CD4-positive, alpha-beta memory T cell (primary cell): ENCODE measurements around the gene FLAD1. TPM values are rescaled to one million over a fixed set of nuclear protein-coding genes. Genes with fewer than 3 reads are reported as not detected.

Experiments used
- CTCF ChIA-PET: fragments of 350-600 bp; sonication (Branson Sonifier 250); formaldehyde crosslinking; loops from one replicate; lab custom pipeline; 2021; ENCODE audit warnings: inconsistent platforms; ENCODE audit not compliant: partially characterized antibody; lab: Charles Lee
- POLR2A ChIA-PET: fragments of 350-600 bp; sonication (Branson Sonifier 250); formaldehyde crosslinking; loops from one replicate; lab custom pipeline; 2021; ENCODE audit not compliant: partially characterized antibody; lab: Charles Lee
- DNase-seq, 5 donors: peaks; one replicate each; pipeline versions ENCODE4 v3.0.0 to v3.0.0-alpha.2; 2020 to 2022; ENCODE audit warnings: mixed read lengths in 1 of 5
- H3K27ac ChIP-seq: one replicate; pipeline ENCODE4 v1.7.0; 2013; ENCODE audit warnings: low read depth, low read length
- H3K27me3 ChIP-seq: 2 replicates; pipeline ENCODE4 v1.7.0; 2013; ENCODE audit warnings: mild to moderate bottlenecking, low read length, moderate library complexity; ENCODE audit not compliant: insufficient read depth
- H3K36me3 ChIP-seq: 2 replicates; pipeline ENCODE4 v1.7.0; 2013; ENCODE audit warnings: mild to moderate bottlenecking, low read length, moderate library complexity; ENCODE audit not compliant: insufficient read depth
- H3K4me1 ChIP-seq: 2 replicates; pipeline ENCODE4 v1.7.0; 2013; ENCODE audit warnings: mild to moderate bottlenecking, low read length, moderate library complexity; ENCODE audit not compliant: insufficient read depth
- H3K4me3 ChIP-seq, 2 donors: one replicate each; pipeline ENCODE4 v1.7.0; 2013; ENCODE audit warnings: low read length in 2 of 2, mild to moderate bottlenecking in 1 of 2
- H3K9me3 ChIP-seq, 2 donors: one replicate each; pipeline ENCODE4 v1.7.0; 2013; ENCODE audit warnings: low read length in 2 of 2, control low read depth in 1 of 2; ENCODE audit not compliant: control insufficient read depth in 1 of 2
- H3K27ac Mint-ChIP-seq, 7 donors: one replicate each; pipeline ENCODE4 v1.8.0; 2020 to 2021; ENCODE audit warnings: mixed read lengths in 7 of 7, mild to moderate bottlenecking in 6 of 7, inconsistent platforms in 3 of 7, moderate library complexity in 3 of 7
- H3K27me3 Mint-ChIP-seq, 2 donors: one replicate each; pipeline ENCODE4 v1.8.0; 2020 to 2021; ENCODE audit warnings: mixed read lengths in 2 of 2
- H3K36me3 Mint-ChIP-seq, 2 donors: one replicate each; pipeline ENCODE4 v1.8.0; 2020 to 2021; ENCODE audit warnings: mixed read lengths in 2 of 2, inconsistent platforms in 1 of 2, mild to moderate bottlenecking in 1 of 2
- H3K4me1 Mint-ChIP-seq, 4 donors: one replicate each; pipeline ENCODE4 v1.8.0; 2020 to 2021; ENCODE audit warnings: mixed read lengths in 4 of 4, mild to moderate bottlenecking in 1 of 4
- H3K4me3 Mint-ChIP-seq, 8 donors: one replicate each; pipeline ENCODE4 v1.8.0; 2020 to 2021; ENCODE audit warnings: mixed read lengths in 8 of 8, mild to moderate bottlenecking in 7 of 8, moderate library complexity in 6 of 8, inconsistent platforms in 3 of 8
- H3K9me3 Mint-ChIP-seq, 8 donors: one replicate each; pipeline ENCODE4 v1.8.0; 2020 to 2021; ENCODE audit warnings: mixed read lengths in 8 of 8, mild to moderate bottlenecking in 5 of 8, inconsistent platforms in 3 of 8, moderate library complexity in 1 of 8
- intact Hi-C: fragments of 100-400 bp; cut with micrococcal nuclease; formaldehyde crosslinking; loops from one replicate; pipeline ENCODE4 v1.15.1; 2023
- polyA plus RNA-seq, 2 donors: library from polyadenylated mRNA; unstranded; fragments of 300-500 nt; fragmentation: Illumina TruSeq; gene quantifications; one replicate each; pipeline ENCODE4 v1.2.3, GENCODE V29; 2021
- total RNA-seq, 2 experiments: library from RNA; stranded (reverse); gene quantifications; one replicate each; pipeline ENCODE4 v1.2.3, GENCODE V29; 2021

FLAD1 gene
- total and polyA plus RNA-seq, 4 experiments from 2014 or later, result 48.9 to 75.9 (median 54.5) TPM

DNA sequence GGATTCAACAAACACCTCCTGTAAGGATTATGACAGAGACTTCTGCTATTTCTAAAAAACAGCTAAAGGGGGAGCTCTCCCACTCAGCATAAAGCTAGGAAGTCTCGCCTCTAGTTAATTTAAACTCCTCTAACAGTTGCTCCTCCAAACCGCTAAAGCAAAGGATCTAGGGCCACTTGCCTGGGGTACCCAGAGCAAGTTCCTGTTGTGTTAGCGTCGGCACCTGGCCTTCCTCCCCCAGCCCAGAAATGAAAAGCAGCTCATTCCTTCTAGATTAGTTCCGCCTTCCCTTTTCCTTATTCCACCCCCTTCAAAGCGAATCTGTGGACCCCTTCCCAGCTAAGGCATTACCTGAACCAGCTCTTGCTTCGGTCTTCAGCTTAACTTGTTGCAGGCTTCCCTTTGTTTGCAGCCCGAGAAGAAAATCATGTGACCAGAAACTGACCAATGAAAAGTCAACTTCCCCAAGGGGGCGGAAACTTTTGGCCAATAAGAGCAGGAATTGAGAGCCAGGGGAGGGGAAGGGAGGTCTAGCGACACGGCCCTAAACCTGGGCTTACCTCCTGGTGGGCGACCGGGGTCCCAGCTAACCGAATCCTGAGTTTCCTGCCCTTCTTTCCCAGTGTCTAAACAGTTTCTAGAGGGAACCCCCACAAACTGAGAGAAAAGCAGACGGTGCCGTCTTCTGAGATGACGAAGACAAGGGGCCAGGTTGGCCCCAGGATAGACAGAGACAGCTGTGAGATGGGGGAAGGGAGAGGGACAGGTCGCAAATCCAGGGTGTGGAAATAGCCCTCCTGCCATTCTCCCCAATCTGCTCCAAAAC lies 27.2 kb upstream of the FLAD1 start, which contains the start of gene PBXIP1:
TSS of gene PBXIP1 (minus strand) at position 382 of the 826 bp plus-strand sequence. CDS start 2,378 bp downstream, outside the sequence.
- no peaks in the 10 kb centered on the region for H3K27me3 Mint-ChIP-seq
- Histone ChIP-seq H3K4me1 (peaks cover 75% of the 10 kb centered on the region), H3K9me3 (no peaks in the 10 kb centered on the region), H3K36me3 (peaks cover 22% of the 10 kb centered on the region), H3K27me3 (no peaks in the 10 kb centered on the region), H3K27ac (peak within 1 kb of the TSS; percentile 100), H3K4me3 (peak within 1 kb of the TSS; percentile 80 to 90)
- intact Hi-C loops, result loop anchor here (1.0 to 2.0 kb wide), 6 partner anchors 18 to 397 kb away; partner anchors contain the start of genes CKS1B, UBE2Q1 and ZBTB7B
- peaks cover 0 to 3% (median 0%) of the 10 kb centered on the region in 8 donors for H3K9me3 Mint-ChIP-seq
- ChIA-PET CTCF (interaction anchor here (0.9 to 6.8 kb wide), 19 partner anchors 8 to 396 kb away, joined by 3 to 70 read pairs (median 4); partner anchors contain the start of genes ADAM15, CKS1B, FLAD1 and KRTCAP2), POLR2A (interaction anchor here (0.7 to 41.7 kb wide), 21 partner anchors 9 to 989 kb away, joined by 3 to 1543 read pairs (median 5); partner anchors contain the start of genes ADAM15, ADAR, CKS1B and CREB3L4)
- H3K4me1 Mint-ChIP-seq, result peaks cover 43 to 87% (median 74%) of the 10 kb centered on the region in 4 donors
- peak within 1 kb of the TSS; percentile 94 to 100 (median 98) for H3K4me3 Mint-ChIP-seq
- H3K27ac Mint-ChIP-seq, result peak within 1 kb of the TSS; percentile 98 to 100 (median 100)
- H3K36me3 Mint-ChIP-seq, result peaks cover 27 to 50% of the 10 kb centered on the region in 2 donors
- peak; percentile 92 to 94 (median 92) for DNase-seq

DNA sequence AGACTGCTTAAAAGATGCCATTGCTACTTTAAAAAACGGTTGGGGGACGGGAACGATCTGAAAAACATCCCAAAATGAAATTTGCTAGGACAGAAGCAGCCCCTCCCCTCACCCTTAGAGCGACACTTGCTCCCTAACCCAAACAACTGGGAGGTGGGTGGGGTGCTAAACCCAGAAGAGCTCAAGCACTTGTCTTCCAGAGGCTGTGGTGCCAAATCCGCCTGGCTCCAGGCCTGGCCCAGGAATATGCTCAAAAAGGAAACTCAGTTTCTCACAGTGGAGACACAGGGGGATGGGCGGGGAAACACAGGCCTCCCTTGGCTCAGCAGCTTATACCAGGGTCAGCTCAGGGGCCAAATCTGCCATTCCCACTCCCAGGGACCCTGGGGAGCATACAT lies 26.6 kb upstream of the FLAD1 start:
- H3K27me3 ChIP-seq, result no peaks in the 10 kb centered on the region
- intact Hi-C loops, result no loop called here
- ChIA-PET POLR2A (interaction anchor here (0.7 to 41.7 kb wide), 11 partner anchors 9 to 398 kb away, joined by 3 to 1543 read pairs (median 8); partner anchors contain the start of genes ADAM15, ADAR, CKS1B and FLAD1), CTCF (interaction anchor here (1.2 to 6.8 kb wide), 10 partner anchors 8 to 129 kb away, joined by 3 to 70 read pairs (median 8); partner anchors contain the start of genes ADAM15, CKS1B and FLAD1)
- Mint-ChIP-seq H3K36me3 (peaks cover 28 to 52% of the 10 kb centered on the region in 2 donors), H3K4me1 (peaks cover 45 to 84% (median 71%) of the 10 kb centered on the region in 4 donors), H3K27me3 (no peaks in the 10 kb centered on the region), H3K27ac (peak overlapping the region; percentile 98 to 100 (median 100)), H3K9me3 (peaks cover 0 to 3% (median 0%) of the 10 kb centered on the region in 8 donors), H3K4me3 (peak overlapping the region; percentile 94 to 100 (median 98))
- no peaks in the 10 kb centered on the region for H3K9me3 ChIP-seq
- peak overlapping the region; percentile 100 for H3K27ac ChIP-seq
- H3K4me1 ChIP-seq, result peaks cover 70% of the 10 kb centered on the region
- DNase-seq, result peak in 1 of 5 donors; percentile 47
- H3K36me3 ChIP-seq, result peaks cover 15% of the 10 kb centered on the region
- peak overlapping the region; percentile 38 to 80 for H3K4me3 ChIP-seq

DNA sequence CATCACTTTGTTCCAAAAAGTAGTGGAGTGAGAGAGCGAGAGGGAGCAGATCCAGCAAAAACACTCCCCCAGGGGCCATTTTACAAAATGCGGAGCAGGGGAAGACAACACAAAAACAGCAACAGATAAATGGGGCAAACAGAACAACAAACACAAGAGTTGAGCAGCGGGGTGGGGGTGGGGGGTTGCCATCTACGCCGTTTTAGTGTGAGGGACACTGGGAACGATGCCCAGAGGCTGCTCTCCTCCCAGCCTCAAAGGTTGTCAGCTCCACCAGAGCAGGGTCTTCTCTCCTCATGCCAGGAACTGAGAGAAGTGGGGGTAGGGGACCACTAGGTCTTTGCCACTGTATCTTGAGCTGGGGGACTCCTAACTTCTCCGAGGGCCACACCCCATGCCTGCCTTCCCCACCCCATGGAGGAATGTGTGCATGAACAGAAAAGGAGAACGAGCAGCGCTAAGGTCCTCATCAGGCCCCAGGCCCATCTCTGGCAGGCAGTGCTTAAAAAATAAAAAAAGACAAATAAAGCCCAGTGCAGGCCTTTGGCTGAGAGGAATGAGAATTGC lies 26.0 kb upstream of the FLAD1 start:
- ChIA-PET CTCF (interaction anchor here (6.8 kb wide), 1 partner anchor 59 kb away, joined by 70 read pairs; no protein-coding TSS in a partner anchor), POLR2A (interaction anchor here (1.8 to 41.7 kb wide), 6 partner anchors 8 to 305 kb away, joined by 6 to 1543 read pairs (median 55); partner anchors contain the start of genes ADAM15, CKS1B, FLAD1 and LENEP)
- H3K4me1 Mint-ChIP-seq, result peaks cover 41 to 79% (median 66%) of the 10 kb centered on the region in 4 donors
- H3K27me3 Mint-ChIP-seq, result no peaks in the 10 kb centered on the region
- Histone ChIP-seq H3K36me3 (peaks cover 15% of the 10 kb centered on the region), H3K9me3 (no peaks in the 10 kb centered on the region), H3K4me3 (no peak overlapping the region), H3K27me3 (no peaks in the 10 kb centered on the region), H3K27ac (peak overlapping the region; percentile 100), H3K4me1 (peaks cover 65% of the 10 kb centered on the region)
- peak overlapping the region in 6 of 8 donors; percentile 17 to 66 (median 50) for H3K4me3 Mint-ChIP-seq
- no peak for DNase-seq
- peaks cover 24 to 48% of the 10 kb centered on the region in 2 donors for H3K36me3 Mint-ChIP-seq
- intact Hi-C loops, result no loop called here
- peak overlapping the region; percentile 98 to 100 (median 100) for H3K27ac Mint-ChIP-seq
- peaks cover 0 to 3% (median 0%) of the 10 kb centered on the region in 8 donors for H3K9me3 Mint-ChIP-seq

DNA sequence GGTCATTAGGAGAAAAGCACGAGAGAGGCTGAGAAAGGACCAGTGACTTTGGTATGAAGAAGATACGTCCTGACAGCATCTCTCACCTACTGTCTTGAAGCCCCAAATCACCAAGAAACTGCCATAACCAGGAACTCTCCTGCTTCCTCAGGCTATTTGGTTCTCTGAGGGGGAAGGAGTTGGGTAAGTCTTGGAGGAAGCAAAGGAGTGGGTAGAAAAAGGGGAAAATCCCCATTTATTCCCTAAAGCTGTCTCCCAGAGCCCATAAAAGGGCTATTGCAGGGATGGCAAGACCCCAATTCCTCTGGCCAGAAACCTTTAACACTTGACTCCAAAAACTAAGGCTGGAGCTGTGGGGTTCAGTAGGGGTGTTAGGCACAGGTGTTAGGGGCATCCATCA lies 25.1 kb upstream of the FLAD1 start:
- peaks cover 38 to 78% (median 64%) of the 10 kb centered on the region in 4 donors for H3K4me1 Mint-ChIP-seq
- DNase-seq, result no peak
- H3K4me3 Mint-ChIP-seq, result peak overlapping the region in 2 of 8 donors; percentile 25 to 30
- peaks cover 0 to 3% (median 0%) of the 10 kb centered on the region in 8 donors for H3K9me3 Mint-ChIP-seq
- H3K27ac Mint-ChIP-seq, result peak overlapping the region in 6 of 7 donors; percentile 46 to 100 (median 98)
- intact Hi-C loops, result no loop called here
- peak overlapping the region; percentile 100 for H3K27ac ChIP-seq
- no peaks in the 10 kb centered on the region for H3K27me3 ChIP-seq
- H3K27me3 Mint-ChIP-seq, result no peaks in the 10 kb centered on the region
- ChIA-PET POLR2A (interaction anchor here (7.4 to 41.7 kb wide), 4 partner anchors 7 to 48 kb away, joined by 52 to 1543 read pairs (median 138); partner anchors contain the start of genes CKS1B, FLAD1, LENEP and SHC1), CTCF (no interaction called here)
- H3K4me1 ChIP-seq, result peaks cover 65% of the 10 kb centered on the region
- no peaks in the 10 kb centered on the region for H3K9me3 ChIP-seq
- peaks cover 15% of the 10 kb centered on the region for H3K36me3 ChIP-seq
- no peak overlapping the region for H3K4me3 ChIP-seq
- H3K36me3 Mint-ChIP-seq, result peaks cover 21 to 46% of the 10 kb centered on the region in 2 donors

DNA sequence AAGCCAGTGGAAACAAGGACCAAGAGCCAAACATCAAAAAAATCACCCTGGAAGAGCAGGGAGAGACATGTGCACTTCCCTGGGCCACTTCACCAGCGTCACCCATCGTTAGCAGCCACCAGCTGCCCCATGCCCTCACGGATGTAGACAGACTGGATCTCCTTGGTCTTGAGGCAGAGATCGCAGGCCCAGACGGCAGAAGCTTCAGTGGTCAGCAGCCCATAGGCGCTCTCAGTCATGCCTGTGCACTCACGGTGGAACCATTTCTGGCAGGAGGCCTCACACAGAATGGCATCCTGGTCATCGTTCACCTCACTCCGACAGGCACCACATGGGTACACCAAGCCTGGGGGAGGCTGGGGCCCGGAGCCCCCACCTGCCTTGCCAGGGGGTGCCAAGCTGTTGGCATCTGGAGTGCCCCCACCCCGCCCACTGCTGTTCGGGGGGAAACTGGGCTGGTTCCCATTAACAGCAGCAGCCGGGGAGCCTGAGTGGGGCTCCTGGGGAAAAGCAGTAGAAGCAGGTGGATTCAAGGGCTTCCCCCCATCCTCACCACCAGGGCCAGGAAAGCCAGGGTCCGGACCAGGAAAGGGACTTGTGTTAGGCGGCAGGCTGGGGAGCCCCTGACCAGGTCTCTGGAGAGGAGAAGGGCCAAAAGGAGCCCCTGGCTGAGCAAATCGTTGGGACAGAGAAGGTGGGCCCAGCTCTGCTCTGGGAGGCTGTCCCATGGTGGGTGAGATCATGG lies 24.3 kb upstream of the FLAD1 start:
- Mint-ChIP-seq H3K27ac (peak overlapping the region; percentile 29 to 100 (median 66)), H3K9me3 (peaks cover 0 to 3% (median 0%) of the 10 kb centered on the region in 8 donors), H3K36me3 (peaks cover 21 to 48% of the 10 kb centered on the region in 2 donors), H3K4me3 (peak overlapping the region in 4 of 8 donors; percentile 12 to 33 (median 24)), H3K27me3 (no peaks in the 10 kb centered on the region), H3K4me1 (peaks cover 35 to 78% (median 59%) of the 10 kb centered on the region in 4 donors)
- ChIA-PET CTCF (interaction anchor here (3.4 to 3.9 kb wide), 3 partner anchors 13 to 58 kb away, joined by 12 to 41 read pairs (median 40); partner anchors contain the start of genes CKS1B, PMVK and SHC1), POLR2A (interaction anchor here (6.6 to 41.7 kb wide), 3 partner anchors 15 to 47 kb away, joined by 58 to 1543 read pairs (median 126); partner anchors contain the start of genes CKS1B, FLAD1, LENEP and SHC1)
- Histone ChIP-seq H3K27me3 (no peaks in the 10 kb centered on the region), H3K9me3 (no peaks in the 10 kb centered on the region), H3K4me1 (peaks cover 61% of the 10 kb centered on the region), H3K4me3 (no peak overlapping the region), H3K27ac (peak overlapping the region; percentile 10), H3K36me3 (peaks cover 23% of the 10 kb centered on the region)
- peak in 1 of 5 donors; percentile 32 for DNase-seq
- intact Hi-C loops, result no loop called here

DNA sequence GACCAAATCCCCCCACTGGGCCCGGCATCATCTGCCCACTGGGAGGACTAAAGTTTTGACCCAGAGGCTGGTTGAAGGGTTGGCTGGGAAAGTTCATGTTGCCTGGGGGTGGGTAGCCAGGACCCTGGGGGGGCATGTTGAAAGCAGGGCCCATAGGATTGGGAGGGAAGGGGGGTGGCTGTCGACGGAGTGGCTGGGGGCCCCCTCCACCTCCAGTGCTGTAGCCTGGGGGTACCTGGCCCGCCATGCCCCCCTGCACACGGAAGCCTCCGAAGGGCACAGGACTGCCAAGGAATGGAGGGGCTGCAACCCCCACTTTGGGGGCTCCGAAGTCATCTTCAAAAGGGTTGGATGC lies 23.7 kb upstream of the FLAD1 start:
- CTCF ChIA-PET, result interaction anchor here (0.9 to 3.9 kb wide), 4 partner anchors 13 to 58 kb away, joined by 3 to 41 read pairs (median 26); partner anchors contain the start of genes CKS1B, PMVK and SHC1
- H3K27ac Mint-ChIP-seq, result peak overlapping the region in 2 of 7 donors; percentile 70 to 76
- H3K4me1 Mint-ChIP-seq, result peaks cover 31 to 76% (median 56%) of the 10 kb centered on the region in 4 donors

More for the DNA sequence above, 23.7 kb upstream of the FLAD1 start:
- Histone ChIP-seq H3K4me1 (peaks cover 55% of the 10 kb centered on the region), H3K27me3 (no peaks in the 10 kb centered on the region), H3K36me3 (peaks cover 26% of the 10 kb centered on the region), H3K4me3 (no peak overlapping the region), H3K9me3 (no peaks in the 10 kb centered on the region), H3K27ac (no peak overlapping the region)
- intact Hi-C loops, result no loop called here
- Mint-ChIP-seq H3K36me3 (peaks cover 19 to 48% of the 10 kb centered on the region in 2 donors), H3K4me3 (peak overlapping the region in 5 of 8 donors; percentile 20 to 96 (median 41)), H3K9me3 (peaks cover 0 to 3% (median 0%) of the 10 kb centered on the region in 8 donors), H3K27me3 (no peaks in the 10 kb centered on the region)
- DNase-seq, result peak in 1 of 5 donors; percentile 34
- POLR2A ChIA-PET, result interaction anchor here (1.2 to 41.7 kb wide), 5 partner anchors 8 to 47 kb away, joined by 4 to 1543 read pairs (median 58); partner anchors contain the start of genes CKS1B, FLAD1, LENEP and PMVK
